OCI-LY7 (cell line): Measurements from ENCODE around the gene CAND1.

ENCODE experiments used
- EZH2phosphoT487 ChIP-seq: fragments of 200-600 bp; sonication (generic); IDR thresholded peaks from 2 replicates; pipeline ENCODE4 v1.6.1; 2018; ENCODE audit warnings: low read depth, borderline replicate concordance, mild to moderate bottlenecking, mixed run types, antibody characterized with exemption, low read length, moderate library complexity, mixed read lengths
- TF ChIP-seq, protein P1 (sequence below): fragments of 200-600 bp; sonication (generic); conservative IDR thresholded peaks from 2 replicates; pipeline ENCODE4 v1.5.1; 2014; ENCODE audit warnings: mild to moderate bottlenecking, antibody characterized with exemption, low read length, moderate library complexity, mixed read lengths

DNA sequence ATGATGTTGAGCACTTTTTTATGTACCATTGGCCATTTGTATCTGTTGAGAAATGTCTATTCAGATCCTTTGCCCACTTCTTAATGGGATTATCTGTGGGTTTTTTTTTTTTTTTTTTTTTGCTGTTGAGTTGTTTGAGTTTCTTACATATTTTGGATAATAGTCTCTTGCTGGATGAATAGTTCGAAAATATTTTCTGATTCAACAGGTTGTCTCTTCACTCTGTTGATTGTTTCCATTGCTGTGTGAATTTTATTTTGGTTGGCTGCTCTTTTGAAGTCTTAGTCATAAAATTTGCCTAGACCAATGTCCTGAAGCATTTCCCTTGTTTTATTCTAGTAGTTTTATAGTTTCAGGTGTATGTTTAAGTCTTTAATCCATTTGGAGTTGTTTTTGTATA, 64.5 kb downstream of the CAND1 start:
- TF ChIP-seq, protein P1, sequence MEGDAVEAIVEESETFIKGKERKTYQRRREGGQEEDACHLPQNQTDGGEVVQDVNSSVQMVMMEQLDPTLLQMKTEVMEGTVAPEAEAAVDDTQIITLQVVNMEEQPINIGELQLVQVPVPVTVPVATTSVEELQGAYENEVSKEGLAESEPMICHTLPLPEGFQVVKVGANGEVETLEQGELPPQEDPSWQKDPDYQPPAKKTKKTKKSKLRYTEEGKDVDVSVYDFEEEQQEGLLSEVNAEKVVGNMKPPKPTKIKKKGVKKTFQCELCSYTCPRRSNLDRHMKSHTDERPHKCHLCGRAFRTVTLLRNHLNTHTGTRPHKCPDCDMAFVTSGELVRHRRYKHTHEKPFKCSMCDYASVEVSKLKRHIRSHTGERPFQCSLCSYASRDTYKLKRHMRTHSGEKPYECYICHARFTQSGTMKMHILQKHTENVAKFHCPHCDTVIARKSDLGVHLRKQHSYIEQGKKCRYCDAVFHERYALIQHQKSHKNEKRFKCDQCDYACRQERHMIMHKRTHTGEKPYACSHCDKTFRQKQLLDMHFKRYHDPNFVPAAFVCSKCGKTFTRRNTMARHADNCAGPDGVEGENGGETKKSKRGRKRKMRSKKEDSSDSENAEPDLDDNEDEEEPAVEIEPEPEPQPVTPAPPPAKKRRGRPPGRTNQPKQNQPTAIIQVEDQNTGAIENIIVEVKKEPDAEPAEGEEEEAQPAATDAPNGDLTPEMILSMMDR: no peak
- TF ChIP-seq EZH2phosphoT487: no peak
